Measurements from ENCODE around the gene ANKMY1. TPM values are rescaled to one million over a fixed set of nuclear protein-coding genes. Genes with fewer than 3 reads are reported as not detected.

ANKMY1 gene
- total and polyA plus RNA-seq, 4 donors: 9.3 to 34.8 (median 14.8) TPM

- DNase-seq (no peak), ATAC-seq (ENCODE audit: insufficient read depth, low FRiP score) (no peak)
- TF ChIP-seq, protein P1, sequence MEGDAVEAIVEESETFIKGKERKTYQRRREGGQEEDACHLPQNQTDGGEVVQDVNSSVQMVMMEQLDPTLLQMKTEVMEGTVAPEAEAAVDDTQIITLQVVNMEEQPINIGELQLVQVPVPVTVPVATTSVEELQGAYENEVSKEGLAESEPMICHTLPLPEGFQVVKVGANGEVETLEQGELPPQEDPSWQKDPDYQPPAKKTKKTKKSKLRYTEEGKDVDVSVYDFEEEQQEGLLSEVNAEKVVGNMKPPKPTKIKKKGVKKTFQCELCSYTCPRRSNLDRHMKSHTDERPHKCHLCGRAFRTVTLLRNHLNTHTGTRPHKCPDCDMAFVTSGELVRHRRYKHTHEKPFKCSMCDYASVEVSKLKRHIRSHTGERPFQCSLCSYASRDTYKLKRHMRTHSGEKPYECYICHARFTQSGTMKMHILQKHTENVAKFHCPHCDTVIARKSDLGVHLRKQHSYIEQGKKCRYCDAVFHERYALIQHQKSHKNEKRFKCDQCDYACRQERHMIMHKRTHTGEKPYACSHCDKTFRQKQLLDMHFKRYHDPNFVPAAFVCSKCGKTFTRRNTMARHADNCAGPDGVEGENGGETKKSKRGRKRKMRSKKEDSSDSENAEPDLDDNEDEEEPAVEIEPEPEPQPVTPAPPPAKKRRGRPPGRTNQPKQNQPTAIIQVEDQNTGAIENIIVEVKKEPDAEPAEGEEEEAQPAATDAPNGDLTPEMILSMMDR (IDR thresholded peaks at IDR 0.05; ENCODE audit: control extremely low read depth, extremely low read depth): no peak
- 91 to 97% methylated on average over 3 of the region's 3 CpGs for WGBS, 2 donors
- Histone ChIP-seq H3K27me3 (ENCODE audit: control insufficient read depth in 3 of 3, insufficient read depth in 3 of 3, low read length in 2 of 3) (no peaks in the 10 kb centered on the region), H3K4me3 (no peak overlapping the region), H3K4me1 (ENCODE audit: control insufficient read depth in 5 of 5, insufficient read depth in 5 of 5, low read length in 5 of 5) (no peaks in the 10 kb centered on the region), H3K9ac (ENCODE audit: insufficient read depth in 1 of 2, low read length in 2 of 2) (no peak overlapping the region), H3K36me3 (ENCODE audit: control insufficient read depth in 4 of 4, insufficient read depth in 4 of 4, low read length in 4 of 4) (peaks cover 0 to 24% (median 8%) of the 10 kb centered on the region in 4 donors), H3K27ac (ENCODE audit: low read depth in 1 of 2, low read length in 1 of 2) (no peak overlapping the region), H3K9me3 (ENCODE audit: control insufficient read depth in 4 of 4, insufficient read depth in 3 of 4, low read length in 3 of 4) (peaks cover 4 to 10% (median 5%) of the 10 kb centered on the region in 4 donors)
These were observed 30.5 kb downstream of the ANKMY1 start for GRCh38 chr2:240527153-240527750.

- 89 to 90% methylated on average over 4 of the region's 4 CpGs for WGBS, 2 donors
- no peak for ATAC-seq (ENCODE audit: insufficient read depth, low FRiP score)
- Histone ChIP-seq H3K36me3 (ENCODE audit: control insufficient read depth in 4 of 4, insufficient read depth in 4 of 4, low read length in 4 of 4) (peaks cover 0 to 24% (median 8%) of the 10 kb centered on the region in 4 donors), H3K4me1 (ENCODE audit: control insufficient read depth in 5 of 5, insufficient read depth in 5 of 5, low read length in 5 of 5) (no peaks in the 10 kb centered on the region), H3K27me3 (ENCODE audit: control insufficient read depth in 3 of 3, insufficient read depth in 3 of 3, low read length in 2 of 3) (no peaks in the 10 kb centered on the region), H3K4me3 (no peak overlapping the region), H3K9me3 (ENCODE audit: control insufficient read depth in 4 of 4, insufficient read depth in 3 of 4, low read length in 3 of 4) (peaks cover 0 to 10% (median 2%) of the 10 kb centered on the region in 4 donors), H3K9ac (ENCODE audit: insufficient read depth in 1 of 2, low read length in 2 of 2) (no peak overlapping the region), H3K27ac (ENCODE audit: low read depth in 1 of 2, low read length in 1 of 2) (no peak overlapping the region)
- TF ChIP-seq, protein P1 (IDR thresholded peaks at IDR 0.05; ENCODE audit: control extremely low read depth, extremely low read depth): no peak
- DNase-seq: no peak
These were observed 31.3 kb downstream of the ANKMY1 start for GRCh38 chr2:240526521-240526920.

DNA sequence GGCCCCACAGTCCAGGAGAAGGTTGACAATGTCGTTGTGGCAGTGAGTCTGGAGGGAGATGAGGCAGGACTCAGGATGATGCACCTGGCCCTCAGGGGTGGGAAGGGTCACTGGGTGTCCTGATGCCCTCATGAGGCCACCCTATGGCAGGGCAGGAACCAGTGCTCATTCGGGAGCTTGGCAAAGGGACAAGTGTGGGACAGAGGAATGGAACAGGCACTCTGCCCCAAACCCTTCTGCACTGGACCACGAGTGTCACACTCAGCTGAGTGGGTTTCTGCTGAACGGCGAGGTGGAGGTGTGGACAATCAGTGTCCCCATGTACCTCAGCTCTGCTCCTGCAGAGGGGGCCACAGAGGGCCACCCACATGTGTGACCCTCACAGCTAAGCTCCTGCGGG, 32.0 kb downstream of the ANKMY1 start:
- peaks cover 0 to 2% (median under 1%) of the 10 kb centered on the region in 3 donors for H3K27me3 ChIP-seq (ENCODE audit: control insufficient read depth in 3 of 3, insufficient read depth in 3 of 3, low read length in 2 of 3)
- H3K4me1 ChIP-seq (ENCODE audit: control insufficient read depth in 5 of 5, insufficient read depth in 5 of 5, low read length in 5 of 5): no peaks in the 10 kb centered on the region
- no peak overlapping the region for H3K9ac ChIP-seq (ENCODE audit: insufficient read depth in 1 of 2, low read length in 2 of 2)
- WGBS, 2 donors: 98% methylated on average over 6 of the region's 6 CpGs
- TF ChIP-seq, protein P1 (IDR thresholded peaks at IDR 0.05; ENCODE audit: control extremely low read depth, extremely low read depth): no peak
- no peak overlapping the region for H3K27ac ChIP-seq (ENCODE audit: low read depth in 1 of 2, low read length in 1 of 2)
- peaks cover 0 to 10% (median under 1%) of the 10 kb centered on the region in 4 donors for H3K9me3 ChIP-seq (ENCODE audit: control insufficient read depth in 4 of 4, insufficient read depth in 3 of 4, low read length in 3 of 4)
- H3K4me3 ChIP-seq: no peak overlapping the region
- ATAC-seq (ENCODE audit: insufficient read depth, low FRiP score) (no peak), DNase-seq (no peak)
- peaks cover 0 to 24% (median 8%) of the 10 kb centered on the region in 4 donors for H3K36me3 ChIP-seq (ENCODE audit: control insufficient read depth in 4 of 4, insufficient read depth in 4 of 4, low read length in 4 of 4)
